Cardiac septum (tissue), 1 donor: ENCODE data around the gene FREY1. TPM values are rescaled to one million over a fixed set of nuclear protein-coding genes. Genes with fewer than 3 reads are reported as not detected.

Source experiments
- total RNA-seq: library from RNA; stranded (reverse); fragmentation: NEBNext Ultra II Directional; extraction: Animal tissue kit (Norgen Biotek cat#: 25700); gene quantifications from one replicate; pipeline ENCODE4 v1.2.1, GENCODE V29; 2021
- donor health status: DM: no; HTN: no; CAD: no.

Gene FREY1
- total RNA-seq, 1 donor from 2014 or later: 0.54 TPM

Other genes starting within 250 kb of the FREY1 start
- 2.6 TPM for gene CHST1, start 241.6 kb downstream of the FREY1 start, total RNA-seq
- gene SLC35C1, start 102.1 kb downstream of the FREY1 start, total RNA-seq: 7.5 TPM
- 49.6 TPM for gene CRY2, start 59.8 kb downstream of the FREY1 start, total RNA-seq
- gene MAPK8IP1, start 21.6 kb downstream of the FREY1 start, total RNA-seq: 7.5 TPM
- gene PEX16, start 10.6 kb upstream of the FREY1 start, total RNA-seq: 13.0 TPM
- gene LARGE2, start 15.4 kb upstream of the FREY1 start, total RNA-seq: not detected
- 43.8 TPM for gene PHF21A, start 214.2 kb upstream of the FREY1 start, total RNA-seq